Gastroesophageal sphincter (tissue), 3 donors: ENCODE measurements around the gene C10orf90.

Source experiments
- CTCF ChIP-seq, 4 experiments: fragments of 200-600 bp in 2 of 4; fragments of 450-650 bp in 2 of 4; sonication (generic) in 1 of 4; IDR thresholded peaks; one replicate each; pipeline ENCODE4 v1.5.1; 2017 to 2019; ENCODE audit warnings: antibody characterized with exemption in 4 of 4, mild to moderate bottlenecking in 2 of 4, moderate library complexity in 2 of 4
- POLR2A ChIP-seq, 2 donors: fragments of 450-650 bp; IDR thresholded peaks; one replicate each; pipeline ENCODE4 v1.6.1; 2017; ENCODE audit warnings: antibody characterized with exemption in 2 of 2, mild to moderate bottlenecking in 2 of 2, moderate library complexity in 1 of 2
- POLR2AphosphoS5 ChIP-seq: sonication (generic); formaldehyde crosslinking; IDR thresholded peaks from one replicate; pipeline ENCODE4 v1.6.1; 2017; ENCODE audit warnings: antibody characterized with exemption

DNA sequence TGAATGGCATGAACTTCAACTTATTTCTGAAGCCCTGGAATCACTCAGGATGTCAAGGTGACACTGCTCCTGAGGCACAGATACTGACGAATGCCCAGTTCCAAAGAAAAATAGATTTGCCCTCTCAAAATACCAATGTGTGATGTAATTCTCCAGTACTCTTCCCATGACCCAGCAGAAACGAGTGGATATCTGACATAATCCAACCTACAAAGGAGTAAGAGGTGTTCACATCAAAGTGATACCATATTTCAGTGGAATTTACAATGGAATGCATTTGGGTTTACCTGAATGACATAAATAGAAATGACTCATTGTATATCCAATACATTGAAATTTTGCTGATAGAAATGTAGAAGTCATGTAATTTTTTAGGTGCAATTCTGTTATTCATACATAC, 161.3 kb downstream of the C10orf90 start:
- TF ChIP-seq CTCF (IDR thresholded peaks at IDR 0.05) = no peak
- TF ChIP-seq POLR2A (IDR thresholded peaks at IDR 0.05) = no peak
- no peak for TF ChIP-seq POLR2AphosphoS5
